ENCODE measurements around the gene TTLL10. TPM values are rescaled to one million over a fixed set of nuclear protein-coding genes. Genes with fewer than 3 reads are reported as not detected.
"Not testable (repeated sequence)": the region's sequence is repeated elsewhere in the genome, so short reads cannot be mapped to it uniquely, and the experiment has no call there.

TTLL10 gene
- polyA plus RNA-seq, 1 donor from 2014 or later, result not detected

GRCh38 chr1:1140673-1141072 is 33.0 kb upstream of the TTLL10 start:
- Histone ChIP-seq H3K9me2 (ENCODE audit: insufficient read depth, low read length) (no peaks in the 10 kb centered on the region), H3F3A (ENCODE audit: insufficient read depth, low read length, poor library complexity, severe bottlenecking) (no peaks in the 10 kb centered on the region), H3K36me3 (ENCODE audit: insufficient read depth, low read length) (no peaks in the 10 kb centered on the region), H3K9ac (ENCODE audit: low read length) (no peak overlapping the region), H3K4me2 (ENCODE audit: low read length) (no peak overlapping the region), H3K27ac (ENCODE audit: low read length) (no peak overlapping the region), H3K27me3 (ENCODE audit: insufficient read depth, low read depth, low read length) (no peaks in the 10 kb centered on the region), H4K20me1 (ENCODE audit: insufficient read depth) (no peaks in the 10 kb centered on the region), H3K79me2 (replicated peaks; ENCODE audit: insufficient read depth, low read length) (no peaks in the 10 kb centered on the region), H3K4me3 (ENCODE audit: low read length) (no peak overlapping the region), H2AFZ (ENCODE audit: low read depth, low read length) (no peak overlapping the region), H3K9me3 (ENCODE audit: low read length) (no peaks in the 10 kb centered on the region)
- TF ChIP-seq SMC3 (conservative IDR thresholded peaks at IDR 0.05; ENCODE audit: poor library complexity), result no peak
- no peak for TF ChIP-seq EP300 (conservative IDR thresholded peaks at IDR 0.05; ENCODE audit: poor library complexity, severe bottlenecking)
- no peak for TF ChIP-seq POLR2AphosphoS5 (IDR thresholded peaks at IDR 0.05)

GRCh38 chr1:1141244-1141910 is 32.3 kb upstream of the TTLL10 start:
- no peaks in the 10 kb centered on the region for H3K79me2 ChIP-seq (replicated peaks; ENCODE audit: insufficient read depth, low read length)
- H3K9ac ChIP-seq (ENCODE audit: low read length), result no peak overlapping the region
- no peaks in the 10 kb centered on the region for H3K27me3 ChIP-seq (ENCODE audit: insufficient read depth, low read depth, low read length)
- H3K36me3 ChIP-seq (ENCODE audit: insufficient read depth, low read length), result no peaks in the 10 kb centered on the region
- H3K4me3 ChIP-seq (ENCODE audit: low read length), result no peak overlapping the region
- no peaks in the 10 kb centered on the region for H3K9me3 ChIP-seq (ENCODE audit: low read length)
- H2AFZ ChIP-seq (ENCODE audit: low read depth, low read length), result no peak overlapping the region
- TF ChIP-seq TAF1 (IDR thresholded peaks at IDR 0.05; ENCODE audit: low read depth) (no peak), EP300 (conservative IDR thresholded peaks at IDR 0.05; ENCODE audit: poor library complexity, severe bottlenecking) (no peak), EZH2 (IDR thresholded peaks at IDR 0.05; ENCODE audit: borderline replicate concordance, insufficient read depth, low read length, poor library complexity, severe bottlenecking) (no peak), CTCF (IDR thresholded peaks at IDR 0.05; ENCODE audit: poor library complexity, severe bottlenecking) (no peak)
- H3K4me2 ChIP-seq (ENCODE audit: low read length), result no peak overlapping the region
- no peaks in the 10 kb centered on the region for H3K9me2 ChIP-seq (ENCODE audit: insufficient read depth, low read length)
- no peak overlapping the region for H3K27ac ChIP-seq (ENCODE audit: low read length)
- no peaks in the 10 kb centered on the region for H4K20me1 ChIP-seq (ENCODE audit: insufficient read depth)
- no peaks in the 10 kb centered on the region for H3F3A ChIP-seq (ENCODE audit: insufficient read depth, low read length, poor library complexity, severe bottlenecking)

GRCh38 chr1:1141911-1142250 is 31.8 kb upstream of the TTLL10 start:
- H3F3A ChIP-seq (ENCODE audit: insufficient read depth, low read length, poor library complexity, severe bottlenecking), result no peaks in the 10 kb centered on the region
- H3K36me3 ChIP-seq (ENCODE audit: insufficient read depth, low read length), result no peaks in the 10 kb centered on the region
- no peaks in the 10 kb centered on the region for H3K9me3 ChIP-seq (ENCODE audit: low read length)
- H4K20me1 ChIP-seq (ENCODE audit: insufficient read depth), result no peaks in the 10 kb centered on the region
- TF ChIP-seq MXI1 (conservative IDR thresholded peaks at IDR 0.05; ENCODE audit: poor library complexity, severe bottlenecking) (no peak), EZH2 (IDR thresholded peaks at IDR 0.05; ENCODE audit: borderline replicate concordance, insufficient read depth, low read length, poor library complexity, severe bottlenecking) (no peak), TAF1 (IDR thresholded peaks at IDR 0.05; ENCODE audit: low read depth) (no peak), CTCF (IDR thresholded peaks at IDR 0.05; ENCODE audit: poor library complexity, severe bottlenecking) (no peak), REST (IDR thresholded peaks at IDR 0.05; ENCODE audit: borderline replicate concordance) (no peak)
- no peaks in the 10 kb centered on the region for H3K27me3 ChIP-seq (ENCODE audit: insufficient read depth, low read depth, low read length)
- no peak overlapping the region for H2AFZ ChIP-seq (ENCODE audit: low read depth, low read length)
- no peak overlapping the region for H3K27ac ChIP-seq (ENCODE audit: low read length)
- no peak overlapping the region for H3K4me2 ChIP-seq (ENCODE audit: low read length)
- H3K9me2 ChIP-seq (ENCODE audit: insufficient read depth, low read length), result no peaks in the 10 kb centered on the region
- H3K4me3 ChIP-seq (ENCODE audit: low read length), result no peak overlapping the region
- H3K9ac ChIP-seq (ENCODE audit: low read length), result no peak overlapping the region
- H3K79me2 ChIP-seq (replicated peaks; ENCODE audit: insufficient read depth, low read length), result no peaks in the 10 kb centered on the region

- H3K4me3 ChIP-seq (ENCODE audit: low read length); H2AFZ ChIP-seq (ENCODE audit: low read depth, low read length); H3K27me3 ChIP-seq (ENCODE audit: insufficient read depth, low read depth, low read length); H3K79me2 ChIP-seq (replicated peaks; ENCODE audit: insufficient read depth, low read length); H3K27ac ChIP-seq (ENCODE audit: low read length); H4K20me1 ChIP-seq (ENCODE audit: insufficient read depth); H3K36me3 ChIP-seq (ENCODE audit: insufficient read depth, low read length); H3K9me2 ChIP-seq (ENCODE audit: insufficient read depth, low read length); H3K9me3 ChIP-seq (ENCODE audit: low read length); H3K9ac ChIP-seq (ENCODE audit: low read length); H3K4me2 ChIP-seq (ENCODE audit: low read length); H3F3A ChIP-seq (ENCODE audit: insufficient read depth, low read length, poor library complexity, severe bottlenecking): not testable (repeated sequence)
These were observed 31.3 kb upstream of the TTLL10 start for GRCh38 chr1:1142352-1142751.
